HUES48 (cell line): Measurements from ENCODE around the gene LENG9.

ENCODE experiments used
- H3K27ac ChIP-seq: one replicate; pipeline ENCODE4 v1.7.0; 2013; ENCODE audit warnings: low read depth, low read length, inconsistent platforms
- H3K27me3 ChIP-seq: 2 replicates; pipeline ENCODE4 v1.6.1; 2013; ENCODE audit warnings: mild to moderate bottlenecking, low read length; ENCODE audit not compliant: control insufficient read depth, insufficient read depth
- H3K36me3 ChIP-seq: 2 replicates; pipeline ENCODE4 v1.6.1; 2013; ENCODE audit warnings: low read length; ENCODE audit not compliant: control insufficient read depth, insufficient read depth
- H3K4me1 ChIP-seq: 2 replicates; pipeline ENCODE4 v1.6.1; 2013; ENCODE audit warnings: mild to moderate bottlenecking, low read length; ENCODE audit not compliant: control insufficient read depth, insufficient read depth
- H3K4me3 ChIP-seq: 2 replicates; pipeline ENCODE4 v1.5.1; 2013; ENCODE audit warnings: mild to moderate bottlenecking, low read depth, low read length
- H3K9ac ChIP-seq: 2 replicates; pipeline ENCODE4 v1.6.1; 2013; ENCODE audit warnings: mild to moderate bottlenecking, low read depth, low read length, moderate library complexity
- H3K9me3 ChIP-seq: 2 replicates; pipeline ENCODE4 v1.6.1; 2013; ENCODE audit warnings: low read length; ENCODE audit not compliant: control insufficient read depth, insufficient read depth

LENG9 gene

GRCh38 chr19:54464630-54465425, 1.2 kb upstream of the LENG9 start:
- peak overlapping the region; percentile 68 for H3K9ac ChIP-seq
- no peaks in the 10 kb centered on the region for H3K4me1 ChIP-seq
- peak overlapping the region; percentile 99 for H3K27ac ChIP-seq
- H3K4me3 ChIP-seq: peak overlapping the region; percentile 78
- H3K36me3 ChIP-seq: peaks cover 21% of the 10 kb centered on the region
- peaks cover 8% of the 10 kb centered on the region for H3K27me3 ChIP-seq
- no peaks in the 10 kb centered on the region for H3K9me3 ChIP-seq

DNA sequence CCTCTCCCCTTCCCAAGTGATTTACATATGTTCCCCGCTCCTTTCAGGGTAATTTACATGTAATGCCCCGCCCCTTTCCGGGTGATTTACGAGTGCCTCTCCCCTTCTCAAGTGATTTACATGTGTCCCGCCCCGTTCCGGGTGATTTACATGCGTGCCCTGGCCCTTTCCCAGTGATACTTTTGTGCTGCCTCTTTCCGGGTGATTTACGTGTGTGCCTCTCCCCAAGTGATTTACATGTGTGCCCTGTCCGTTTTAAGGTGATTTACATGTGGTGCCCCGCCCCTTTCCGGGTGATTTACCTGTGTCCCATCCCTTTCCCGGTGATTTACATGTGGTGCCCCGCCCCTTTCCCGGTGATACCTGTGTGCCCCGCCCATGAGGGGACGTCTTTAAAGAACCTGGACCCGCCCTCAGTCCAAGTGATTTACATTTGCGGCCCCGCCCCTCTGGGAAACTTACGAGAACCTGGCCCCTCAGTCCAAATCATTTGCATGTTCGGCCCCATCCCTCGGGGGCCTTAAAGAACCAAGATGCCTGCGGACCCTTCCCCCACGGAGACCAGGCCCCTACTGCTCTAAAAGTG, 559 bp upstream of the LENG9 start:
- no peaks in the 10 kb centered on the region for H3K4me1 ChIP-seq
- peak overlapping the region; percentile 78 for H3K4me3 ChIP-seq
- 0 out of 2 replicates have a peak, but pooled peaks cover 4% of the 10 kb centered on the region for H3K27me3 ChIP-seq
- peaks cover 28% of the 10 kb centered on the region for H3K36me3 ChIP-seq
- H3K9me3 ChIP-seq: no peaks in the 10 kb centered on the region
- peak overlapping the region; percentile 99 for H3K27ac ChIP-seq
- peak overlapping the region; percentile 68 for H3K9ac ChIP-seq

DNA sequence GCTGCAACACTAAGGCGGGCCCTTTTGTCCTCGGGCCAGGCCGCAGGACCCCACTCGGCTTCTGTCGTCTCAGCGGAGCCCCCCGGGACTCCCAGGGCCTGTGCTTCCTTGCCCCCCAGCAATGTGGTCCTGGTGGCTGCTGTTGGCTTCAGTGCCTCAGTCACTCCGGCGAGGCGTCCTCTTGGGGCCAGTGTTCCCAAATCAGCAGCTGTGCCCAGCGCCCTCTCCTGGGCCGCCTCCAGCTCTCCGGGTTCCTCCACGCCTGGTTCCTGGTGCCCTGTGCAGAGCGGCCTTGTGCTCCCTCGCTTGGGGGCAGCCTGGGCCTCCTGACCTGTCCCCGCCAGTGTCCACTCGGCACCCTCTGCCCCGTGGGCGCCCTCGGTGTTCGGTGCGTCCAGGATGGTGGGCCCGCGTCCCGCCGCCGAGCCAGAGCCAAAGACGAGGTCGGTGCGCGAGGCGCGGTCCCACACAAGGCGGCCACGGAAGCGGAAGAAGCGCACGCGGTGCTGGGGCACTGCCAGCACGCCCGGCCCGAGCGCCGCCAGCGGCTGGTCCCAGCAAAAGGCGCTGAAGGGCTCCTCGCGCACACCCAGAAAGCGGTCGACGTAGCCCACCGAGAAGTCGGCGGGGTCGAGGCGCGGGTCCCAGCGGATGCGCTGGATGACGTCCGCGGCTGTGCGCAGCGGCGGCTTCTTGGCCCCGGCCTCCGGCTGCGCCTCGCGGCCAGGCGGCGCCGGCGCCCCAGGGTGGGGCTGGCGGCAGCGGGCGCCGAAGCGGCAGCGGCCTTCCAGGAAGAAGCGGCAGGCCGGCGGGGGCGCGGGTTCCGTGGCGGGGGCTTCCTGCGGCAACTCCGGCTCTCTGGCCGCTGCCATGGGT, 685 bp downstream of the LENG9 start:
- Histone ChIP-seq H3K27me3 (0 out of 2 replicates have a peak, but pooled peaks cover 4% of the 10 kb centered on the region), H3K4me3 (peak overlapping the region; percentile 78), H3K4me1 (no peaks in the 10 kb centered on the region), H3K27ac (peak overlapping the region; percentile 99), H3K36me3 (peaks cover 40% of the 10 kb centered on the region), H3K9me3 (no peaks in the 10 kb centered on the region), H3K9ac (peak overlapping the region; percentile 77)

GRCh38 chr19:54462047-54462654, 1.4 kb downstream of the LENG9 start:
- Histone ChIP-seq H3K27ac (peak overlapping the region; percentile 37), H3K27me3 (0 out of 2 replicates have a peak, but pooled peaks cover 4% of the 10 kb centered on the region), H3K36me3 (peaks cover 48% of the 10 kb centered on the region), H3K4me3 (peak overlapping the region; percentile 78; the same call in 1 of the 2 replicates), H3K9ac (peak overlapping the region; percentile 77; the same call in 1 of the 2 replicates), H3K4me1 (no peaks in the 10 kb centered on the region), H3K9me3 (no peaks in the 10 kb centered on the region)

DNA sequence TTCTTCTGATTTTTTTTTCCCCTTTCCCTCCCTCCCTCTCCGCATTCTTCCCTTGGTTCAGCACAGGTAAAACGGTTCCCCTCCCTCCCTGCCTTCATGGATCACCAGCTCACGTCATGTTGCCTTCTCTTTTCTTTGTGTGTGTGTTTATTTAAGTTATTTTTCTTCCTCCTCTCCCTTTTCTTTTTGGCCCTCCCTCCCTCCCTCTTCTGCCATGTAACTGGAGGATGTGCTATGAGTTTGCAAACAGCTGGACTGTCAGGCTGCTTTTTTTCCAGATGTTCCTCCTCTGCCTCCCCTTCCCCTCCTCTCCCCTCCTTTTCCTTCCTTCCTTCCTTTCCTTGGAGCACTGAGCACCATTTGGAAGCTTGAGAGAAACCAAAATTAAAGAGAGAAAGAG, 2.0 kb downstream of the LENG9 start:
- H3K36me3 ChIP-seq: peaks cover 53% of the 10 kb centered on the region
- H3K4me1 ChIP-seq: no peaks in the 10 kb centered on the region
- H3K27ac ChIP-seq: no peak overlapping the region

DNA sequence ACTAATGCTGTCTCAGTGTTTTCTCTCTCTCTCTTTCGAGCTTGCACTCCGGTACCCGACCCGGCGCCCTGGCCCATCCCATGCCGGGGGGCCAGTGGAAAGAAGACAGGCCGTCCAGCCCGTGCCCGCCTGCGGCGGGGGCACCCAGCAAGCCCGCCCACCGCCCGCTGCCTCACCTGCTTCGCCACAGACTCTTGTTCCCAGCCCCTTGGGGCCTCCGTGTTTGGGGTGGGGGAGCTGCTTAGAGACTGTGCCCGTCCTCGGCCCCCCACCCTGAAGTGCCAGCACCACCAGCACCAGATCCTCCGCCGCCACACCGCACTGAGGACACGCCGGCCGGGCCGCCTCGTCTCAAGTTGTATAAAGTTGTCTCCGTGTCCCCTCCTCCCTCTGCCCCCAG, 2.4 kb downstream of the LENG9 start:
- Histone ChIP-seq H3K4me3 (no peak overlapping the region), H3K9ac (no peak overlapping the region), H3K9me3 (no peaks in the 10 kb centered on the region), H3K27ac (no peak overlapping the region), H3K4me1 (no peaks in the 10 kb centered on the region), H3K27me3 (0 out of 2 replicates have a peak, but pooled peaks cover 1% of the 10 kb centered on the region), H3K36me3 (peaks cover 57% of the 10 kb centered on the region)

More for the DNA sequence above, 2.0 kb downstream of the LENG9 start:
- Histone ChIP-seq H3K4me3 (no peak overlapping the region), H3K9me3 (no peaks in the 10 kb centered on the region), H3K27me3 (0 out of 2 replicates have a peak, but pooled peaks cover 4% of the 10 kb centered on the region), H3K9ac (no peak overlapping the region)

GRCh38 chr19:54460230-54461005, 3.2 kb downstream of the LENG9 start:
- H3K36me3 ChIP-seq: peaks cover 65% of the 10 kb centered on the region

DNA sequence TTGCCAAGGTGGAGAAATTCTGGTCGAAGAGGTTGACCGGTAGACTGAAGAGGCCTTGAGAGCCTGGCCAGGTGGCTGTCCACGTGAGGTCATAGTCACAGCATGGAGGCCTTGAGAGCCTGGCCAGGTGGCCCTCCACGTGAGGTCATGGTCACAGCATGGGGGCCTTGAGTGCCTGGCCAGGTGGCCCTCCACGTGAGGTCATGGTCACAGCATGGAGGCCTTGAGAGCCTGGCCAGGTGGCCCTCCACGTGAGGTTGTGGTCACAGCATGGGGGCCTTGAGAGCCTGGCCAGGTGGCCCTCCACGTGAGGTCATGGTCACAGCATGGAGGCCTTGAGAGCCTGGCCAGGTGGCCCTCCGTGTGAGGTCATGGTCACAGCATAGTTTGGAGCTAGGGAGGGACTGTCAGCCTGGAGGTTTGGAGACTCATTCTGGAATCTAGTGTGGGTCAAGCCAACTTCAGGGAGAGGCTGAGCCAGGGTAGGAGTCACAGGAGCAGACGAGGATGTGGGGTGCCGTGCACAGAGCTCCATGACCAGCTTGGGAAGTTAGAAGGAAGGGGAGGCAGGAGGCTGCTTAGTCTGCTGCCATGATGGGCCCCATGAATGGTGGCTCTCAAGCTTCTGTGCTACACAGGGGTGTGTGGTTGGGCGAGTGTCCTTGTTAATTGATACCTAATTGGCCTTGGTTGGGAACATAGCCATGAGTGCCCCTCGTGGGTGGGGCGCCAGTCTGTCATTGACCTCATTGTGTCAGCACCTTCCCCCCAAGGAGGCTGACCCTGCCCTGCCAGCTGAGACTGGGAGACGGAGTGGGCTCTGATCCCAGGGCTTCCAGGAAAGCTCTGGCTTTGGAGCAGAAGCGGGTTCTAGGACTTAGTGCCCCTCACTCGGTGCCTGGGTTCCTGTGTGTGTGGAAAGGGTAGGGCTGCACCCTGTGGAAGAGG, 4.0 kb downstream of the LENG9 start:
- peaks cover 74% of the 10 kb centered on the region for H3K36me3 ChIP-seq
- H3K27me3 ChIP-seq: no peaks in the 10 kb centered on the region
- H3K4me3 ChIP-seq: no peak overlapping the region
- H3K9ac ChIP-seq: no peak overlapping the region
- H3K9me3 ChIP-seq: no peaks in the 10 kb centered on the region
- no peak overlapping the region for H3K27ac ChIP-seq
- no peaks in the 10 kb centered on the region for H3K4me1 ChIP-seq

More at GRCh38 chr19:54460230-54461005, 3.2 kb downstream of the LENG9 start:
- no peaks in the 10 kb centered on the region for H3K9me3 ChIP-seq
- no peak overlapping the region for H3K4me3 ChIP-seq
- no peaks in the 10 kb centered on the region for H3K4me1 ChIP-seq
- H3K27me3 ChIP-seq: no peaks in the 10 kb centered on the region
- no peak overlapping the region for H3K9ac ChIP-seq
- no peak overlapping the region for H3K27ac ChIP-seq

DNA sequence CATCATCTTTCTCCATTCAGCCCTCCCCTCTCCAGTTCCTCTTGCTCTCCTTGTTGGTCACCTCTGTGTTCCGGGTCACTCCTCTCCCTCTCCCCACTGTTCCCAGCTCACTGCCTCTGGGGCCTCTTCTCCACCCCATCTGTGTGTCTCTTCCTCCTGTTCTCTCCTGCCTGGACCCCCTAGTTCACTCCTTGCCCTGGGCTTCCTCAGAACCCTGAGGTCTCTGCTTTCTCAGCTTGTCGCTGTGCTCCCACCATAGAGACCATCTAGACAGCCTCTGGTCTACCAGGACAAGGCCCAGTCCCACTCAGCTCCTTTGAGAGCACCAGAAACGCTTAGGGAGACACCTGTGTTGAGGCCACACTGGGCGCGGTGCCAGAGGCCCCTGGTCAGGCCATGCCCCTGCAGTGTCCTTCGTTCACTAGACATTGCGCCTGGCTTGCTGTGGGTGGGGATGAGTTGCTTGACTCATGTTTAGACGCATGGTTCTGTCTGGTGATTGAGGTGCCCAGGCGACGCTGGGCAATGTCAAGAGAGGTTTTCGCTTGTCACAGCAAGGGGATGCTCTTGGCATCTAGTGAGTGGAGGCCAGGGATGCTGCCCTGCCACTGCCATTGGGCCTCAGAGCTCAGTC, 4.8 kb downstream of the LENG9 start:
- H3K27ac ChIP-seq: no peak overlapping the region
- no peaks in the 10 kb centered on the region for H3K4me1 ChIP-seq
- H3K27me3 ChIP-seq: no peaks in the 10 kb centered on the region
- no peak overlapping the region for H3K4me3 ChIP-seq
- no peaks in the 10 kb centered on the region for H3K9me3 ChIP-seq
- peaks cover 82% of the 10 kb centered on the region for H3K36me3 ChIP-seq
- H3K9ac ChIP-seq: no peak overlapping the region
